PFSK-1 (cell line): Measurements from ENCODE around the gene PTPRO.

ENCODE experiments used
- FOXP2 ChIP-seq: optimal IDR thresholded peaks from 2 replicates; pipeline ENCODE3; 2011; ENCODE audit warnings: borderline replicate concordance, control low read depth, inconsistent platforms; ENCODE audit not compliant: insufficient read depth; ENCODE audit errors: extremely low read length, extremely low read depth
- POLR2AphosphoS5 ChIP-seq: IDR thresholded peaks from 2 replicates; pipeline ENCODE4 v1.6.1; 2012; ENCODE audit warnings: low read depth, mild to moderate bottlenecking, control low read depth, low read length, moderate library complexity
- REST ChIP-seq, 2 experiments: IDR thresholded peaks; 2 replicates each; pipeline versions ENCODE4 v1.6.1 to v1.8.0; 2011 to 2012; ENCODE audit warnings: low read depth in 2 of 2, low read length in 2 of 2, control low read depth in 1 of 2, inconsistent platforms in 1 of 2, mild to moderate bottlenecking in 1 of 2, moderate library complexity in 1 of 2; ENCODE audit not compliant: insufficient read depth in 1 of 2
- SIN3A ChIP-seq: IDR thresholded peaks from 2 replicates; pipeline ENCODE4 v1.6.1; 2012; ENCODE audit warnings: mild to moderate bottlenecking, low read length, moderate library complexity, borderline replicate concordance; ENCODE audit not compliant: insufficient read depth
- TAF1 ChIP-seq: IDR thresholded peaks from 2 replicates; pipeline ENCODE4 v1.6.1; 2012; ENCODE audit warnings: low read length, control low read depth, borderline replicate concordance; ENCODE audit not compliant: insufficient read depth

Gene PTPRO

GRCh38 chr12:15636060-15636890 lies 314.0 kb downstream of the PTPRO start:
- TF ChIP-seq SIN3A: no peak
- TF ChIP-seq FOXP2: no peak
- no peak for TF ChIP-seq REST (IDR thresholded peaks at IDR 0.05; ENCODE audit: insufficient read depth in 1 of 2, low read depth in 2 of 2, low read length in 2 of 2)
- no peak for TF ChIP-seq TAF1
- no peak for TF ChIP-seq POLR2AphosphoS5

GRCh38 chr12:15638231-15638630 lies 315.9 kb downstream of the PTPRO start:
- TF ChIP-seq SIN3A (no peak), POLR2AphosphoS5 (no peak), REST (IDR thresholded peaks at IDR 0.05; ENCODE audit: insufficient read depth in 1 of 2, low read depth in 2 of 2, low read length in 2 of 2) (no peak)

GRCh38 chr12:15644700-15645099 lies 322.4 kb downstream of the PTPRO start:
- TF ChIP-seq SIN3A (no peak), TAF1 (no peak), REST (IDR thresholded peaks at IDR 0.05; ENCODE audit: insufficient read depth in 1 of 2, low read depth in 2 of 2, low read length in 2 of 2) (no peak), POLR2AphosphoS5 (no peak), FOXP2 (no peak)

- no peak for TF ChIP-seq TAF1
- TF ChIP-seq SIN3A: no peak
- TF ChIP-seq REST (IDR thresholded peaks at IDR 0.05; ENCODE audit: insufficient read depth in 1 of 2, low read depth in 2 of 2, low read length in 2 of 2): no peak
- TF ChIP-seq FOXP2: no peak
- TF ChIP-seq POLR2AphosphoS5: no peak
Observed at GRCh38 chr12:15646581-15646980, 324.3 kb downstream of the PTPRO start.
